ENCODE data around the gene ZNF232.
A peak's percentile ranks its signal among the peaks of the same experiment; 100 is the strongest.
"Not testable (repeated sequence)": the region's sequence is repeated elsewhere in the genome, so short reads cannot be mapped to it uniquely, and the experiment has no call there.

The ZNF232 gene

GRCh38 chr17:5097101-5097834, 14.4 kb downstream of the ZNF232 start:
- DNase-seq (ENCODE audit: low read depth in 2 of 2) = no peak

- no peak for DNase-seq (ENCODE audit: low read depth in 2 of 2)
These were observed 15.0 kb downstream of the ZNF232 start for GRCh38 chr17:5096731-5097100.

GRCh38 chr17:5092218-5093010, 19.3 kb downstream of the ZNF232 start:
- DNase-seq (ENCODE audit: low read depth in 2 of 2) = no peak

GRCh38 chr17:5080591-5080990, 31.1 kb downstream of the ZNF232 start:
- DNase-seq (ENCODE audit: low read depth in 2 of 2) = no peak

- DNase-seq (ENCODE audit: low read depth in 2 of 2) = peak; percentile 60 to 72
These were observed 33.3 kb downstream of the ZNF232 start, which contains the start of gene ZFP3 for GRCh38 chr17:5078106-5079028. TSS of gene ZFP3 (plus strand) at chr17:5078467. CDS start at chr17:5091505, 13,038 bp downstream.

- DNase-seq (ENCODE audit: low read depth in 2 of 2) = no peak
These were observed 33.9 kb downstream of the ZNF232 start for GRCh38 chr17:5077781-5078105.

- not testable (repeated sequence) for DNase-seq (ENCODE audit: low read depth in 2 of 2)
These were observed 34.4 kb downstream of the ZNF232 start for GRCh38 chr17:5077275-5077674.

GRCh38 chr17:5075472-5075871, 36.2 kb downstream of the ZNF232 start:
- not testable (repeated sequence) for DNase-seq (ENCODE audit: low read depth in 2 of 2)

- DNase-seq (ENCODE audit: low read depth in 2 of 2) = no peak
These were observed 42.0 kb downstream of the ZNF232 start for GRCh38 chr17:5069724-5070123.

- DNase-seq (ENCODE audit: low read depth in 2 of 2) = no peak
These were observed 43.4 kb downstream of the ZNF232 start for GRCh38 chr17:5068236-5068635.

- DNase-seq (ENCODE audit: low read depth in 2 of 2) = no peak
These were observed 46.4 kb downstream of the ZNF232 start for GRCh38 chr17:5065227-5065744.
